ENCODE data around the gene ARL6IP4. TPM values are rescaled to one million over a fixed set of nuclear protein-coding genes. Genes with fewer than 3 reads are reported as not detected.

The ARL6IP4 gene
- total RNA-seq, 6 donors from 2014 or later = 163 to 248 (median 187) TPM

- H3K36me3 ChIP-seq = peaks cover 0 to 29% (median 5%) of the 10 kb centered on the region in 4 donors
- peaks cover 60 to 88% (median 67%) of the 10 kb centered on the region in 4 donors for H3K4me1 ChIP-seq
- ATAC-seq (ENCODE audit: low FRiP score in 2 of 2) (no peak), DNase-seq (no peak)
- 5 to 8% methylated on average over 7 of the region's 7 CpGs for WGBS, 2 donors
- TF ChIP-seq EP300 (IDR thresholded peaks at IDR 0.05) (no peak), POLR2A (IDR thresholded peaks at IDR 0.05) (no peak), CTCF (IDR thresholded peaks at IDR 0.05) (no peak), POLR2AphosphoS5 (IDR thresholded peaks at IDR 0.05) (no peak)
- H3K27ac ChIP-seq = peak overlapping the region; percentile 80 to 91 (median 89)
- no peaks in the 10 kb centered on the region for H3K27me3 ChIP-seq
- H3K9me3 ChIP-seq = no peaks in the 10 kb centered on the region
- H3K4me3 ChIP-seq = peak overlapping the region; percentile 85 to 99 (median 90)
Observed at GRCh38 chr12:122979908-122980182, 636 bp upstream of the ARL6IP4 start.

GRCh38 chr12:122981036-122981471 is 573 bp downstream of the ARL6IP4 start:
- TF ChIP-seq POLR2A (IDR thresholded peaks at IDR 0.05) (no peak), CTCF (IDR thresholded peaks at IDR 0.05) (no peak), POLR2AphosphoS5 (IDR thresholded peaks at IDR 0.05) (no peak), EP300 (IDR thresholded peaks at IDR 0.05) (no peak)
- Histone ChIP-seq H3K27ac (peak overlapping the region; percentile 80 to 91 (median 89)), H3K27me3 (no peaks in the 10 kb centered on the region), H3K9me3 (no peaks in the 10 kb centered on the region), H3K36me3 (peaks cover 0 to 40% (median 8%) of the 10 kb centered on the region in 4 donors), H3K4me1 (peaks cover 58 to 88% (median 68%) of the 10 kb centered on the region in 4 donors), H3K4me3 (peak overlapping the region; percentile 85 to 99 (median 90))
- ATAC-seq (ENCODE audit: low FRiP score in 2 of 2) (peak in 1 of 2 donors; percentile 34), DNase-seq (no peak)
- WGBS, 2 donors = 0% methylated on average over 6 to 38 of the region's 40 CpGs

GRCh38 chr12:122981587-122982476 is 1.4 kb downstream of the ARL6IP4 start:
- H3K9me3 ChIP-seq = no peaks in the 10 kb centered on the region
- H3K27me3 ChIP-seq = no peaks in the 10 kb centered on the region
- ATAC-seq (ENCODE audit: low FRiP score in 2 of 2) (no peak), DNase-seq (no peak)
- H3K27ac ChIP-seq = peak overlapping the region; percentile 80 to 91 (median 89)
- TF ChIP-seq CTCF (IDR thresholded peaks at IDR 0.05) (no peak), POLR2A (IDR thresholded peaks at IDR 0.05) (no peak), POLR2AphosphoS5 (IDR thresholded peaks at IDR 0.05) (no peak), EP300 (IDR thresholded peaks at IDR 0.05) (no peak)
- peaks cover 50 to 80% (median 60%) of the 10 kb centered on the region in 4 donors for H3K4me1 ChIP-seq
- H3K36me3 ChIP-seq = peaks cover 1 to 48% (median 14%) of the 10 kb centered on the region in 4 donors
- 56 to 60% methylated on average over 16 to 25 of the region's 25 CpGs for WGBS, 2 donors
- peak overlapping the region; percentile 85 to 99 (median 90) for H3K4me3 ChIP-seq

GRCh38 chr12:122982477-122982815 is 2.0 kb downstream of the ARL6IP4 start:
- Histone ChIP-seq H3K27me3 (no peaks in the 10 kb centered on the region), H3K9me3 (no peaks in the 10 kb centered on the region), H3K36me3 (peaks cover 5 to 54% (median 18%) of the 10 kb centered on the region in 4 donors), H3K27ac (peak overlapping the region in 2 of 4 donors; percentile 90 to 91), H3K4me1 (peaks cover 48 to 74% (median 60%) of the 10 kb centered on the region in 4 donors), H3K4me3 (peak overlapping the region in 1 of 4 donors; percentile 85)
- TF ChIP-seq POLR2AphosphoS5 (IDR thresholded peaks at IDR 0.05) (no peak), CTCF (IDR thresholded peaks at IDR 0.05) (no peak), EP300 (IDR thresholded peaks at IDR 0.05) (no peak), POLR2A (IDR thresholded peaks at IDR 0.05) (no peak)
- 72% methylated on average over 3 to 11 of the region's 11 CpGs for WGBS, 2 donors
- ATAC-seq (ENCODE audit: low FRiP score in 2 of 2) = no peak
- DNase-seq = no peak
